ENCODE data around the gene ZNF423.

ZNF423 gene

DNA sequence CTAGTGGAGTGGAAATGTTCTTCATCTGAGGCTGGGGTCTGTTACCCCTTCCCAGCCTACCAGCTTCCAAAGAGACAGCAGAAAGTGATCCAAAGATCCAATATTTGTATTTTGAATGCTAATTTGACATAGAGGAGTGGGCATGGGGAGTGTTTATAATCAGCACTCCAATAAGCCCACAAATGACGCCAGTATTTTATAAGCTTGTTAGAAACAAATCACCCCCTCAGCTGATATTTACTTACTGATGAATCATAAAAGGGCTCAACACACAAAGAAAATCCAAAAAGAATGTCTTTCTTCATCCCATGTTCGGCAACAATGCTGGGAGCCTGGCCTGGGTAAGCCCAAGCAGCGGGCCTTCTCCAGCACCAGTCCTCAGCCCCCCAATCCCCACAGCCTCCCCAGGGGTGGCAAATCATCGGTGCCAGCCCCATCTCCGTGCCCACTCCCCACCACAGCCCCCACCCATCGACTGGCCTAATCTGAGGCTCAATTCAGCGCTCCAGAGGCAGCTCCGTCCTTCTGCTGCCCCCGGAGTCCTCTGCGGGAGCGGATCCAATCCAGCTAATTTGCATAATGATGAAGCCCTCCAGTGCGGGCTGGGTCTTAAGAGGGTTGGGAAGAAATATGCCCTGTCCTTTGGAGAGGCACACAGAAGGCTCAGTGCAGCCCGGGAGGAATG lies 312.8 kb downstream of the ZNF423 start:
- DNase-seq: no peak

- no peak for DNase-seq
Observed at GRCh38 chr16:49542391-49542891, 313.5 kb downstream of the ZNF423 start.

DNA sequence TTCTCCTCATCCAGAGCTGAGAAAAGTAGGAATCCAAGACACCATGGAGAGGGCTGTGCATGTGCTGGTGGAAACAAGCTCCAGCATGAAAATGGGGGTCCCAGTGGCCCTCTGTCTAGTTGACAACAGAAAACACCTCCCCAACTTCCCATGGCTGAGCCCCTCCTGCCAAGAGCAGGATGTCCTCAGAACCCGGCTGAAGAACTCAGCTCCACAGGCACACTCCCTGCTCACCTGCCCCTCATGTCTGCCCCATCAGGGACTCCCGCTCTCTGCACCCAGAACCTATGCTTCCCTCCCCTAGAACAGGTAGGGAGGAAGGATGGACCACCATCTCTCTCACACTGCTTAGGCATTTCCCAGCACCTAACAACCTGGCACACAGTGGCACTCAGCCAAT lies 315.1 kb downstream of the ZNF423 start:
- no peak for DNase-seq

DNA sequence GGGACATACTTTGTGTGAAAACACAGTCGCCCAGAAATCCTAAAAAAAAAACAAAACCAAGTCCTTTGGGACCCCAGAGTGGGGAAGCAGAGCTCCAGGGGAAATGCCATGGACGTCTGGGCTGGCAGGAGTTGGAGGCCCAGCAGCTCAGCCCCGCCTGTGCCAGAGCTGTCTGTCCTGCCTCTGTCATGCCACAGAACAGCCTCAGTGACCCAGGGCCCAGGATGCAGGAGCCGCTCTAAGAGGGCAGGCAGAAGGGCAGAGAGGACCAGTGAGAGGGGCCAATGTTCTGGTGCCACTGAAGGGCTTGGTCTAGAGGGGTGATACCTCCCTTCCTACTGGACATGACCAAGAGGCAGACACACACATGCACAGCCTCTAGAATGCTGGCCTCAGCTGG lies 316.2 kb downstream of the ZNF423 start:
- DNase-seq: no peak

GRCh38 chr16:49537924-49538459 lies 317.9 kb downstream of the ZNF423 start:
- no peak for DNase-seq

DNA sequence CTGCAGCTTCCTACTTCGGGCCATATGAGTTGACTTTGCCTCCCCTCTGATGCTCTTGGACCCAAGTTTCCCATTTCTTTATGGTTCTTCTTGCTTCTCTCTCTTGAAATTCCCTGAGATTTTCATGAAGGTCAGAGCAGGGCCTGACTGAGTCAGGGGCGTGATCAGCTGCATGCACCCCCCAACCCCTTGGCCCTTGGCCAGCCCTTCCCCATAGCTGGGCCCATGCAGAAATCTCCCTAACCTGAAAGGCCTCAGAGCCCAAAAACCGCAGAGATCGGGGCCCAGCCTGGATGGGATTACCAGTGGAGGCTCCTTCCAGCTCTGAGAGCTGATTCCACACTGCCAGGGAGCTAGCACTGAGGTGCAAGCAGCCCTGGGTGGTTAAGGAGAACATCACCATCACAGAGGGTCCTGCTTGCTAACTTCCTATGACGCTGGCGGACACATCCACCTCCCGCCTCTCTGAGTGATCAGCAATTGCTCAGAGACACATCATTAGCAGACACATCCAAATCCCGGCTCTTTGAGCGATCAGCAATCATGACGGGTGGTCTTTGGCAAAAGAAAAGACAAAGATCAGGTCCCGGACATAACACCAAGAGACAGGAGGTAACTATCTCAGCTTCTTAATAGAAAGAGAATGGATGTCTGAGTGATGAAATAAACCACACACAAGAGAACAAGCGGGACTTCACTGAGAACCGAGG lies 320.9 kb downstream of the ZNF423 start:
- no peak for DNase-seq

DNA sequence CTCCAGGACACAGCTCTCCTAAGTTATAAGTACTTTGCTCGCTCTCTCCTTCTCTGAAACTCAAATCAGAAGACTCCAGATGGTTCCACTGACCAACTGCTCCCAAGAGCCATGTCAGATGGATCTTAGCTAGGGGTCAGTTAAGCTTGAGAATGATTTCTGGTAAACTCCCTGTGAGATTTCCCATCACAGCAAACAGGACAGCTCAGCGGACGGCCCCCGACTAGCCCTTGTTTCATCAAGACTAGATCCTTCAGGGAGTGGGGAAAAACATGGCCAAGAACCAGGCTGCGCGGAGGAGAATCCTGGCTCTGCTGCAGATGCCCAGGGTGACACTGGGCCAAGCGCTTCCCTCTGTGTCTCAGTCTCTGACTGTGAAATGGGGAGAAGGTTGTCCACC lies 322.5 kb downstream of the ZNF423 start:
- no peak for DNase-seq

DNA sequence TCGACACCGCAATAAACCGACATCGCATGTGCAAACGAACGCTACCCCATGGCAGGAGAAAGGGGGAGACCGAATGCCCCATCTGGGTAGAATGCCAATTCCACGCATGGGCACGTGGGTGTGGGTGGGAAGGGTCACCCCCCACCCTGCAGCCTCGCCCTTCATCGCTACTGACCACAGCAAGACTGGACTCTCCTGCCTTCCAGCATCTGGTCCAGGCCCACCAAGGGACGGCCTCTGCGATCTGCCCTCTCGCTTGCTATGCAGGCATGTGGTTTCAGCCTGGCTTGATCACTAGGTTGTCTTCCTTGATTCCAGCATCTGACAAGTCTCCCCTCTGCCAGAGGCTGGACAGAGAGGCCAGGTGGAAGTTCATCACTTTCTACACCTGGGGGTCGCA lies 323.0 kb downstream of the ZNF423 start:
- no peak for DNase-seq

DNA sequence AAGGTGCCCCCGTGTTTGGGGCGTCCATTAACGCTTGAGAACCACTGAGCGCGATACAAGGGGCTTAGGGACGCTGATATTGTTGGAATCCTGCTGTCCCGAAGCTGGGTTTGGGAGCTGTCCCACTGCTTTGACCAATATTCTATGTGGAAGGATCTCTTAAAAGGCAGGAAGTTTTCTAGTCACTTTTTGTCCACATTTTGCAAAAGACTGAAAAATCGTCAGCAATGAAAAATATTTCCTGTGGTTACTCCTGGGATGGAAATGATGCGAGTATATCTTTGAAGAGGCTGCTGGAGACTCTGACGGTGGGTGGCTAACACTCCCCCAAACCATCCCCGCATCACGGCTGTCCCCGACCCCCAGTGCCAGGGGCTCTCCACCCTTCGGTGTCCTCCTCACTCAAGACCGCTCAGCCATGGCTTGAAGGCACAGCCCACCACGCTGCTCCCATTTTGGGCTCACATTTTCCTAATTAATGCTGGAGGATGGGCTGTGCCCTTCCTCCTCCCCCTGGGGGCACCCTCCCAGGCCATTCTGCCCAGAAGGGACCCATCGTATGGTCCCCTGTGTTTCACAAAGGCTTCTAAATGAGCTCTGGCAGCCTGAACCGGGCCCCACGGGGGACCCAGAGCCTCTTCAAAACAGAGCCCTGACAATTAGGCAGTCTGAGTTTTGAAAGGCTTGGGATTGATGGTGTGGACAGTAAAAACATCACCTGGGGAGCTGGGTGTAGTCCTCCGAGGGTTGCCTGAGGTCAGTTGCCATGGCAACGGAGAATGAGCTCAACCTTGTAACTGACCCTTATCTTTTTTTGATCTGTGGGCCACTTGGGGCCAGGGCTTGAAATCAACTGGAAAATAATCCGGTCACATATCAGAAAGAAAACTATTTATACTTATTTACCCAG lies 323.7 kb downstream of the ZNF423 start:
- no peak for DNase-seq

DNA sequence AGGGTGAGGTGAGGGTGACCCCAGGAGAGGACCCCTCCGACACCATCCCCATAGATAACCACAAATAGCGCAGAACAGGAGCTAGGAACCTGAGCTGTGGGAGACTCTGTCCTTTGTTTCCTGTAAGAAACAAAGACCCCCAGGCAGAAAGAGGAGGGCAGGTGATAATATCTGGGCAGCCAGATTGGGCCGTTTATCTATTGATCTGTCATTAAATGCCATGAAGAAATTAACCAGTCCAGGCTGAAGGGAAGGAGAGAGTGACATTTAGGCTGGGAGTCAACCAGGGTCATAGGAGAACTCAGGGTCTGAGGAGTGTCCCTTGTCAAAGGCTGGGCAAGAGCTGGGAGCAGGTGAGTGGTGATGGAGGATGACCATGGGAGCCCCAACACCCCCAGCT lies 324.5 kb downstream of the ZNF423 start:
- DNase-seq: no peak

- no peak for DNase-seq
Observed at GRCh38 chr16:49530427-49530970, 325.4 kb downstream of the ZNF423 start.

DNA sequence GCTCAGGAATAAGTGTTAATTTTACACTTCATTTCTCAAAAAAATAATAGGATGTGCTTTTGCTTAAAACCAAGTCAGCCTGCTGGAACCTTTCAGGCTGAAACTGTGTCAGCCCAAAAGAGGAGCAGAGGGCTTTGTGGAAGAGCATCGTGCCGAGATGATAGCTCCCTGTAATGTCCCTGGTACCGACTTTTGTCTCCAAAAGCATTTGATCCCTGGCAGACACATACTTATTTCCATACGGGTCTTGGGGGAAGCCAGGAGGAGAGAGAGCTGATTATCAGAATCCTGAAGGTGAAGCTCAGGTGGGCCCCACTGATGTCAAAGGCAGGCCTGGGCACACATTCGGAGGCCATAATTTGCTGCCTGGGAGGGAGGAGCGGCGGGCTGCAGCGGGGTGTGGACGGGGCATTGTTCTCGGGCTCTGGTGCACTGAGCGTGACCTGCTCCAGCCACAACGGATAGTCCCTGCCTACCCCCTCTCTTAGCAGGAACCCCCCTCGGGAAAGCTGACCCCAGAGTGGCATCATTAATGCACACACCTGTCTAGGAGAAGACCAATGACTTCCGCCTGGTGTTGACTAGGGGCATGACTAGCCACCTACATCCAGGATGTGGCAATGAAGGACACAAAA lies 326.4 kb downstream of the ZNF423 start:
- DNase-seq: no peak

GRCh38 chr16:49528866-49529288 lies 327.0 kb downstream of the ZNF423 start:
- no peak for DNase-seq

DNA sequence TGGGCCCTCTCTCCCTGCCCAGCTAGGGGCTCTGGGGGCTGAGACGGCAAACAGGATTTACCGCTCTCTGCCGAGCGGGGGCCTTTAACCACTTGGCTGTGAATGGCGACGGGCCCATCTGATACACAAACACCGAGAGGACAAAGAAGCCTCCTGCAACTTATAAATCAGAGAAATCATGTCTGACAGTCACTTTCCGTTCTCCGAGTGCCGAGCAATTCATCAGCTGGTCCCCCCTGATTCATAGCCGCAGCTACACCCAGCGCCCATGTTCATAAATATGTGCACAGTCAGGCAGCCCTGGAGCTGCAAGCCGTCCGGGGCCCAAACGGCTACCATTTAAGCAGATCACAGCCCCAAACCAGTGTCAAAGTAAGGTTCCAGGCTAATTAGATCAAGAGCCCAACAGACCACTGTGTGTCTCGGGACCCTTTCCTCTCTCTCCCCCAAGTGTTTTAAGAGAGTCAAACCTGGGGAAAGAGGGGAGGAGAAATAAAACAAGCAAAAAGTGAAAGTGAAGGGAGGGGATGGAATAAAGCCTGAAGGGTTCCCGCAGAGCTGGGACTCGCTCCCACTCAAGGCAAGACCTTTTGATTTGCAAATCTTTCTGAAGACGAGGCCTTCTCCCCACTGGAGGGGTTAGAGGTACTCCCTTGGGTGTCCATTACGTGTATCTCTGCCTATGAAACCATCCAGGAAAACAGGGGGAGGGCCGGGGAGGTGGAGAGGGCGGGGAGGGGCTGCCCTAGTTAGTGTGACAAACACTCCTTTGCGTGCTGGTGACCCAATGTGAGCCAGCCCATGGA lies 327.6 kb downstream of the ZNF423 start:
- DNase-seq: no peak

DNA sequence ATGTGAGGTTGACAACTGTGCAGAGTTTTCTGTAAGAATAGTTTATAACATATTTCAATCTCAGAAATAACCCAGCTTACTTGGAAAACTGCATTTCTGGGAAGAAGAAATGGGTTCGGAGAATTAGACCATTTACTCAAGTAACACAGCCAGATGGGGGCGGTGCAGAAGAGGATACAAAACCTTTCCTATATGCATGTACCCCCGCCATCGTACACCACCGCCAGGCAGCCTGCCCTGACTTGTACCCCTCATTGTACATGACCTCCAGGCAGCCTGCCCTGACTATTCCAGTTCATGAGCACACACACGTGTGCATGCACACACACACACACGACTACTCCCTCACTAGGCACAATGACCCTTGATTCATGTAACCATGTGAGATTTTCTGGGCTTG lies 328.3 kb downstream of the ZNF423 start:
- DNase-seq: no peak

DNA sequence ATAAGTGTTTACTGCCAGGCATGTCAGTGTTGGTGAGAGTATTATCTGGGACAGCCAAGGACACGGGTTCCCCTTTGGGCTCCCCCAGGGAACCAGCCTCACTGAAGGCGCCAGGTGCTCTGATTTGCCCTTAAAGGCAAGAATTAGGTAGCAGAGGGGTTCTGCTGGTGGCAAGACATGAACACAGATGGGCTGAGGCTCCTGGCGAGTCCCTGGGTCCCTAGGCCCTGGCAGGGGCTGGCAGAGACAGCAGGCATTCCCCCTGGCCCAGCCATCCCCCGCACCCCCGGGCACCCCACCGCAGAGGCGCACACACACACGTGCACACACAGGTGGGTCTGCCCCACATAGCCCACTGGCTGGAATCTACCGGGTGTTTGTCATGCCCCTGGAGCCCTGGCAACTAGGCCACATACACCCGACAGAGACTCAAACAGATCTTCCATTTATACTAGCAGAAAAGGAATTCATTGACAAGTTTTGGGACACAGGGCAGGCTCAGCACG lies 329.0 kb downstream of the ZNF423 start:
- no peak for DNase-seq

- DNase-seq: no peak
Observed at GRCh38 chr16:49524947-49525315, 331.0 kb downstream of the ZNF423 start.

- DNase-seq: no peak
Observed at GRCh38 chr16:49524216-49524946, 331.5 kb downstream of the ZNF423 start.

- no peak for DNase-seq
Observed at GRCh38 chr16:49523435-49524159, 332.3 kb downstream of the ZNF423 start.

Data from DMS79 (cell line).